ENCODE results near the gene RIN3. TPM values are rescaled to one million over a fixed set of nuclear protein-coding genes. Genes with fewer than 3 reads are reported as not detected.

The RIN3 gene
- total and polyA plus RNA-seq, 4 donors = 3.4 to 7.4 (median 5.2) TPM

DNA sequence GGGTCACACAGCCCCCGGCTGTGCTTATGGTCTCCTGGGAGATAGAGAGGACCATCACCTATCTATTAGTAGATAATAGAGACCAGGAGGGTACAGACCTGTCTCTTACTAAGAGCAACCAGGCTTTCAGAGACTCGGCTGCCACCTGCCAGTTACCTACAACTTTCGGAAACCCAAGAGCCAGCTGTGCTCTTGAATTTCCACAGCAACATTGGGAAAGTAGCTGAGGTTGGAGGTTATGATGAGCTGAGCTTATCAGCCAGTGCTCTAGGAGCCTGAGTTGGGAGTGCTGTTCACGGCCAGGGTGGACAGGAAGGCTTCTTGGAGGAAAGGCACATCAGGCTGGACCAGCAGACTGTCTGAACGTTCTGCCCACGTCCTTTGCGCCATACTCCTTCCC, 67.6 kb downstream of the RIN3 start:
- Histone ChIP-seq H3K36me3 (ENCODE audit: control insufficient read depth, insufficient read depth, low read length) (no peaks in the 10 kb centered on the region), H3K27ac (ENCODE audit: low read depth, low read length) (no peak overlapping the region), H3K27me3 (ENCODE audit: control insufficient read depth, insufficient read depth, low read length) (no peaks in the 10 kb centered on the region), H3K9me3 (ENCODE audit: control insufficient read depth, insufficient read depth, low read length) (no peaks in the 10 kb centered on the region), H3K4me1 (ENCODE audit: control insufficient read depth, insufficient read depth, low read length) (no peaks in the 10 kb centered on the region), H3K4me3 (ENCODE audit: low read depth, low read length) (no peak overlapping the region)
- DNase-seq (ENCODE audit: low read depth in 4 of 6, low spot score in 6 of 6) = no peak
- WGBS (ENCODE audit: insufficient coverage) = 91% methylated on average over 6 of the region's 7 CpGs

DNA sequence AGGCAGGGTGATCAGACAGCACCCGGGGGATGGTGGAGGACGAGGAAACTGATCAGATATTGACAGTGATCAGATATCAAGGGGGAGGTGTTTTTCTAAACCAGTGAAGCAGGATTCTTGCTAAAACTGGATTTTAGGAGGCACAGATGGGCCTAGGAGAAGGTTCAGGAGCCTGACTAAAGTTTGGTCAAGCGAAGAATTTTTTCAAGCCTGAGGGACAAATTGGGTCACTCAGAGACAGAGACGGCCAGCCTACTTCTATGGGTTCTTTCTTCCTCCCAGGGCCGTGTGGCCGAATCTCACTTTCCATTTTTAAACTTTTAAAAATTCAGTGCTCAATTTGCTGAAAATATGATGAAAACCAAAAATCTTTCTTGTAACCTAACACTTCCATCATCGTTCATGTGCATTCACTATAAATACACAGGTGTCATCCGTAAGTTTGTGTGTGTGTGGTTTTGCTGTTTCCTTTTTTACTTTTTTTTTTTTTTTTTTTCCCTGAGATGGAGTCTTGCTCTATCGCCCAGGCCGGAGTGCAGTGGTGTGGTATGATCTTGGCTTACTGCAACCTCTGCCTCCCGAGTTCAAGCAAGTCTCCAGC, 68.5 kb downstream of the RIN3 start:
- Histone ChIP-seq H3K36me3 (ENCODE audit: control insufficient read depth, insufficient read depth, low read length) (no peaks in the 10 kb centered on the region), H3K4me1 (ENCODE audit: control insufficient read depth, insufficient read depth, low read length) (no peaks in the 10 kb centered on the region), H3K27me3 (ENCODE audit: control insufficient read depth, insufficient read depth, low read length) (no peaks in the 10 kb centered on the region), H3K9me3 (ENCODE audit: control insufficient read depth, insufficient read depth, low read length) (no peaks in the 10 kb centered on the region), H3K4me3 (ENCODE audit: low read depth, low read length) (no peak overlapping the region), H3K27ac (ENCODE audit: low read depth, low read length) (no peak overlapping the region)
- 96% methylated on average over 6 of the region's 11 CpGs for WGBS (ENCODE audit: insufficient coverage)
- no peak for DNase-seq (ENCODE audit: low read depth in 4 of 6, low spot score in 6 of 6)

DNA sequence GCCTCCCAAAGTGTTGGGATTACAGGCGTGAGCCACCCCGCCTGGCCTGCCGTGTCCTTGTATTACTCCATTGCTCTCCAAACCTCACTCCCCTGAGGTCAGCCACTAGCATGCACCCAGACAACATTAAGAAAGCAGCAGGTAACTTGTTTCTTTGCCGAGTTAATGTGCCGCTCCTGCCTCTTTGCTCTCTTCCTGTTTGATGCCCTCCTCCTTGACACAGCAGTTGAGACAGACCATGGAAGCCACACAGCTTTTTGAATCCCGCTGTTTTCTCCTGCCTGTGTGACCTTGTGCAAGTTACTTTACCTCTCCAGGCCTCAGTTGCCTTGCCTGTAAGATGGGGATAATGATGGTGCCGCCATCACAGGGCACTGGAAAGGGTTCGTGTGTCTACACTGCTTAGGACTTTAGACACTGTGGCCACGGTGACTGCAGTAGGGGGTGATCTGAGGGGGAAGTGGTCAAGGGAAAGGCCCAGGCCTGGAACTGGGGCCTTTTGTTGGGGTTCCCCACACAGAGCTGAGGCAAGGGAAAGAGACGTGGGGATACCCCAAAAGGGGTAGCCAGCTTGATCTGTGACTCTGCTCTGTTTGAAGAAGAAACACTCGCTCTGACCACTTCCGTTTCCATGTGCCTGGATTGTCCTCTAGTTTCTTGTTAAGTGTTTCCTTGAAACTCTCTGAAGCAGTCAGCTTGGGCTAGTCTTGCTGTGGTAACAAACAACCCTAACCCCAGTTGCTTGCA, 69.3 kb downstream of the RIN3 start:
- H3K4me1 ChIP-seq (ENCODE audit: control insufficient read depth, insufficient read depth, low read length) = no peaks in the 10 kb centered on the region
- 93% methylated on average over 12 of the region's 12 CpGs for WGBS (ENCODE audit: insufficient coverage)

DNA sequence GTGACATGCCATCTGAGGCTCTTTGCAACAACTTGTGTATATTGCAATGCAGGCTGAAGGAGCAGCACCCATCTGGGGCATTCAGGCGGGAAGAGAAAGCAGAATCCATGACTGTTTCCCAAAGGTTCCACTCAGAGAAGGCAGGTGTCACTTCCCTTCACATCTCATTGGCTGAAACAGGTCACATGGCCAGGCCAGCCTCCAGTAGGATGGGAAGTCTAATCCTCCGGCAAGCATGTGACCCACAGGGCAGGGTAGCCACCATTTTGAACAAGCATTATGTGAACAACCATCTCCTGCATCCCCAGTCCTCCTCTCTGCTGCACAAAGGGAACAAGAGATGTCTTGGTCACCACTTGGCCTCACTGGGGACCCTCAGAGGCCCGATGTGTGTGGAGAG, 70.6 kb downstream of the RIN3 start:
- WGBS (ENCODE audit: insufficient coverage) = 83% methylated on average over 2 of the region's 3 CpGs
- DNase-seq (ENCODE audit: low read depth in 4 of 6, low spot score in 6 of 6) = no peak

More for the DNA sequence above, 69.3 kb downstream of the RIN3 start:
- no peaks in the 10 kb centered on the region for H3K9me3 ChIP-seq (ENCODE audit: control insufficient read depth, insufficient read depth, low read length)
- H3K27ac ChIP-seq (ENCODE audit: low read depth, low read length) = no peak overlapping the region
- no peak for DNase-seq (ENCODE audit: low read depth in 4 of 6, low spot score in 6 of 6)
- no peak overlapping the region for H3K4me3 ChIP-seq (ENCODE audit: low read depth, low read length)
- no peaks in the 10 kb centered on the region for H3K36me3 ChIP-seq (ENCODE audit: control insufficient read depth, insufficient read depth, low read length)
- no peaks in the 10 kb centered on the region for H3K27me3 ChIP-seq (ENCODE audit: control insufficient read depth, insufficient read depth, low read length)

DNA sequence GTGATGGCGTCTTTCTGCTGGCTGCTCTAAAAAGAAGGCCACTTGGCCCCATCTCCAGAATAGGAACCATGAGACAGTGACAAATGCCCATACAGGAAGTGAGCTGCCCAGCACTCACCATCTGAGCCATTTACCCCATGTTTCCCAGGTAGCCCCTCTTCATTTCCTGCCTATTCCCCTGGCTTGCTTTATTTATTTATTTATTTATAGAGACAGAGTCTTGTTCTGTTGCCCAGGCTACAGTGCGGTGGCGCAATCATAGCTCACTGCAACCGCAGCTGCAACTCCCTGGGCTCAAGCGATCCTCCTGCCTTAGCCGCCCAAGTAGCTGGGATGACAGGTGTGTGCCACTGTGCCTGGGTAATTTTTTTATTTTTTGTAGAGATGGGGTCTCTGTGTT, 71.2 kb downstream of the RIN3 start:
- DNase-seq (ENCODE audit: low read depth in 4 of 6, low spot score in 6 of 6) = no peak
- Histone ChIP-seq H3K9me3 (ENCODE audit: control insufficient read depth, insufficient read depth, low read length) (no peaks in the 10 kb centered on the region), H3K27ac (ENCODE audit: low read depth, low read length) (no peak overlapping the region), H3K4me3 (ENCODE audit: low read depth, low read length) (no peak overlapping the region), H3K27me3 (ENCODE audit: control insufficient read depth, insufficient read depth, low read length) (no peaks in the 10 kb centered on the region), H3K36me3 (ENCODE audit: control insufficient read depth, insufficient read depth, low read length) (no peaks in the 10 kb centered on the region), H3K4me1 (ENCODE audit: control insufficient read depth, insufficient read depth, low read length) (no peaks in the 10 kb centered on the region)
- 98% methylated on average over 6 of the region's 6 CpGs for WGBS (ENCODE audit: insufficient coverage)

More for the DNA sequence above, 70.6 kb downstream of the RIN3 start:
- Histone ChIP-seq H3K9me3 (ENCODE audit: control insufficient read depth, insufficient read depth, low read length) (no peaks in the 10 kb centered on the region), H3K27me3 (ENCODE audit: control insufficient read depth, insufficient read depth, low read length) (no peaks in the 10 kb centered on the region), H3K4me1 (ENCODE audit: control insufficient read depth, insufficient read depth, low read length) (no peaks in the 10 kb centered on the region), H3K4me3 (ENCODE audit: low read depth, low read length) (no peak overlapping the region), H3K36me3 (ENCODE audit: control insufficient read depth, insufficient read depth, low read length) (no peaks in the 10 kb centered on the region), H3K27ac (ENCODE audit: low read depth, low read length) (no peak overlapping the region)

DNA sequence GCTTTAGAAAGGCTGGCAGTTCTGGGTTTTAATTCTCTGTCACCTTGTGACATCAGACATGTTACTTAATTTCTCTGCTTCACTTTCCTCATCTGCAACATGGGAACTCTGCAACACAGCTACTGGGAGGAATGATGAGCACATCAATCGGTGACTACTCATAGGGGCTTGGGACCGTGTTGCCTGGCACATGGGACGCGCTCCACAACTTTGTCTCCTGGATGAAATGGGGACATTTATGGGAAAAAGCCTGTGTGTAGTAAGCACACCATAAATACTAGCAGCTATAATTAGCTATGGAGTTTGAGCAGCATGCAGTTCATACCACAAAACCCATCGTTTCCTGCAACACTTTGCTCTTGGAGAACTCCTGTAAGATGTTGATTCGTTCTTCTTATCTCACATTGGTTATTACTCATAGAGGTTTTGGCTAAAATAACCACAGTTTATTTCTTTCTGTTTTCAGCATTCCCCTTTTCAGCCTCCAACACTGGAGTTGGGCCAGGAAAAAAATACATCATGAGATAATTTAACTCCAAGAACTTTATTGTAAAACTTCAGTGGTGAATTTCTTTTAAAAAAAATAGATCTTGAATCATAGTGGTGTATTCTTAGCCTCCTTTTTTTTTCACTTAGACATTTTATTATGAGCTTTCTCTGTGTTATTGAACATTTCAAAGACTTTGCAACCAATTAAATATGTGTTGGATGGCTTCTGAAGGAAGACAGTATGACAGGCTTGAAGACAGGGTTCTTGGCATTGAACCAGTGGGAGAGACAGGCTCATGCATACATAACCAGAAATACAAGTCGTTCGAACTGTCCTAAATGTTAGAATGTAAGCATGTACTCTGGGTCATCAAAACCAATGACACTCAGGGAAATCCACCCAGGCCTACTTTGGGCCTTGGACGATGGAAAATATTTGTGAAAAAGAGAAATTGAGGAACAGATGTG, 72.7 kb downstream of the RIN3 start:
- Histone ChIP-seq H3K27me3 (ENCODE audit: control insufficient read depth, insufficient read depth, low read length) (no peaks in the 10 kb centered on the region), H3K36me3 (ENCODE audit: control insufficient read depth, insufficient read depth, low read length) (no peaks in the 10 kb centered on the region), H3K9me3 (ENCODE audit: control insufficient read depth, insufficient read depth, low read length) (no peaks in the 10 kb centered on the region), H3K4me1 (ENCODE audit: control insufficient read depth, insufficient read depth, low read length) (no peaks in the 10 kb centered on the region), H3K27ac (ENCODE audit: low read depth, low read length) (no peak overlapping the region), H3K4me3 (ENCODE audit: low read depth, low read length) (no peak overlapping the region)
- peak in 1 of 6 donors; percentile 73 for DNase-seq (ENCODE audit: low read depth in 4 of 6, low spot score in 6 of 6)
- 90% methylated on average over 1 of the region's 9 CpGs for WGBS (ENCODE audit: insufficient coverage)

DNA sequence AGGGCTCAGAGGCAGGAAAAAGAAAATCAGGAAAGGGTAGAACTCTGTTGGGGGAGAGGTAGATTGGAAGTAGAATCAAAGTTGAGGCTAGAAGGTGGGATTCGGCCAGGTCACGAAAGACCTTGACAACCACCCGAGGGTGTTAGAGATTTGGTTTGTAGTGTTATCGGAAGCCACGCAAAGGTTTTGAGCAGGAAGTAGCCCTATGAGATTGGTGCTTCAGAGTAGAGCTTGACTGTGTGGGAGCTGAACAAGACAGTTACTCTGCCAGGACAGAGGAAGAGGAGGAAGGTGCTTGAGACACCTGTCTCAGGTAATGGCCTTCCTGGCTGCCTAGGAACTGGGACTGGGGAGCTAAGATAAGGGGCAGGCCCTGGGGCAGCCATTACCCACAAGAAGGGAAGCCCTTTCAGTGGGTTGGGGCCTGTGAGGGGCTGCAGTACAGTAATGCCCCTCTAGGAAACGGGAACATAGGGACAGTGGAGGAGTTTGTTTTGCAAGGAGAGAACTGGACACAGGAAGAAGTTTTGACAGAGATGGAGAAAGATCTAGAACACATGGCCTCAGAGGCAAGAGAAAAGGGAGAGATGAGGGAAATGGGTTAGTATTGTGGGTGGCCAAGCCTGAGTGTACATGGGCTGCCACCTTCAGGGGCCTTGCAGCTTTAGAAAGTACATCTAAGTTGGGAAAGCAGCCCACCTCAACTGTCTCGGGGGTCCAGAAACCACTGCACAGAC, 73.5 kb downstream of the RIN3 start:
- no peaks in the 10 kb centered on the region for H3K4me1 ChIP-seq (ENCODE audit: control insufficient read depth, insufficient read depth, low read length)
- no peak overlapping the region for H3K4me3 ChIP-seq (ENCODE audit: low read depth, low read length)
- WGBS (ENCODE audit: insufficient coverage) = 94% methylated on average over 7 of the region's 7 CpGs
- H3K27ac ChIP-seq (ENCODE audit: low read depth, low read length) = no peak overlapping the region
- no peak for DNase-seq (ENCODE audit: low read depth in 4 of 6, low spot score in 6 of 6)
- H3K9me3 ChIP-seq (ENCODE audit: control insufficient read depth, insufficient read depth, low read length) = no peaks in the 10 kb centered on the region
- no peaks in the 10 kb centered on the region for H3K27me3 ChIP-seq (ENCODE audit: control insufficient read depth, insufficient read depth, low read length)
- H3K36me3 ChIP-seq (ENCODE audit: control insufficient read depth, insufficient read depth, low read length) = no peaks in the 10 kb centered on the region

DNA sequence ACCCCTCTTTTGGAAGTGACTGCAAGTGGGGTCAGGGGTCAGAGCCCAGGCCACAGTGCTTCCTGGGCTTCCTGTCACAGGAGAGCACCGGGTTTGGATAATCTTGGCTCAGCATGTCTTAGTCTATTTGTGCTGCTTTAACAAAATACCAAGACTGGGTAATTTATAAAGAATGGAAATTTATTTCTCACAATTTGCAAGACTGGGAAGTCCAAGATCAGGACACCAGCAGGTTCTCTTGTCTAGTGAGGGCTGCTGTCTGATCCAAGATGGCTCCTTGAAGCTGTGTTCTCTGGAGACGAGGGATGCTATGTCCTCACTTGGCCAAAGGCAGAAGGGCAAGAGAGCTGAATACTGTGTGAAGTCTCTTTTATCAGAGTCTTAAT, 74.1 kb downstream of the RIN3 start:
- WGBS (ENCODE audit: insufficient coverage) = no CpG with 5 or more reads among the region's 2 CpGs
- Histone ChIP-seq H3K9me3 (ENCODE audit: control insufficient read depth, insufficient read depth, low read length) (no peaks in the 10 kb centered on the region), H3K4me1 (ENCODE audit: control insufficient read depth, insufficient read depth, low read length) (no peaks in the 10 kb centered on the region), H3K4me3 (ENCODE audit: low read depth, low read length) (no peak overlapping the region), H3K27me3 (ENCODE audit: control insufficient read depth, insufficient read depth, low read length) (no peaks in the 10 kb centered on the region), H3K27ac (ENCODE audit: low read depth, low read length) (no peak overlapping the region), H3K36me3 (ENCODE audit: control insufficient read depth, insufficient read depth, low read length) (no peaks in the 10 kb centered on the region)
- DNase-seq (ENCODE audit: low read depth in 4 of 6, low spot score in 6 of 6) = no peak

DNA sequence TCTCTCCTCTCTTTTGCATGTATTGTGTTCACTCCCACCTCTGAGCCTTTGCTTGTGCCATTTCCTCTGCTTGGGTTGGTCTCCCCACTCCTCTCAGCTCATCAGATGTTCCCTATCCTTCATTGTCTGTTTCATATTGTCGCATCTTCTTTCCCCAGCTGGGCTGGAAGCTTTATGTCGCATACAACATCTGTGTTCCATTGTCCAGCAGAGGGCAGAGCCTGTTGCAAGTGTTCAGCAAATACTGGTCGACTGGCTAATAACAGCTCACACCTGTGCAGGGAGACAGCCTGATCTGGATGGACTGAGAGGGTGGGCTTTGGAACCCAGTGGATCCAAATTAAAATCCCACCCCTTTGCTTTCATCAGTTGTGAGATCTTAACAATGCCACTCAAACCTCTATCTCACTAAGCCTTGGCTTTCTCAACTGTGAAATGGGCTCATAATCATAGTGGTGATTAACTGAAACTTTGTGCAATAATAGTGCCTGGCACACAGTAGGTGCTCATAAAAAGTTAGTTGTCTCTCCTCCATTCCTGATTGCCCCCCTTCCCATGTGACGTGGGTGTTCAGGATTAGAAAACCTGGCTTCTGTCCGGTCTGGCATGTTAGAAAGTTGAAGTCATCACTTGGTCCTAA, 75.8 kb downstream of the RIN3 start:
- Histone ChIP-seq H3K27me3 (ENCODE audit: control insufficient read depth, insufficient read depth, low read length) (no peaks in the 10 kb centered on the region), H3K36me3 (ENCODE audit: control insufficient read depth, insufficient read depth, low read length) (no peaks in the 10 kb centered on the region), H3K9me3 (ENCODE audit: control insufficient read depth, insufficient read depth, low read length) (no peaks in the 10 kb centered on the region), H3K27ac (ENCODE audit: low read depth, low read length) (no peak overlapping the region), H3K4me3 (ENCODE audit: low read depth, low read length) (no peak overlapping the region), H3K4me1 (ENCODE audit: control insufficient read depth, insufficient read depth, low read length) (no peaks in the 10 kb centered on the region)
- peak in 1 of 6 donors; percentile 55 for DNase-seq (ENCODE audit: low read depth in 4 of 6, low spot score in 6 of 6)
- WGBS (ENCODE audit: insufficient coverage) = 70% methylated on average over 2 of the region's 5 CpGs

Measured in spinal cord (tissue), 10 donors.